GM21381 (cell line): ENCODE measurements around the gene LAMA4.

Source experiments
- ATAC-seq: cut with Tn5 transposase; IDR thresholded peaks from one replicate; pipeline ENCODE4 v1.9.1; 2021; ENCODE audit warnings: mild to moderate bottlenecking, moderate library complexity; ENCODE audit not compliant: unreplicated experiment

Gene LAMA4

GRCh38 chr6:112274774-112275173 is 20.4 kb upstream of the LAMA4 start:
- no peak for ATAC-seq

GRCh38 chr6:112272799-112273198 is 18.4 kb upstream of the LAMA4 start:
- ATAC-seq, result no peak

GRCh38 chr6:112270756-112271155 is 16.4 kb upstream of the LAMA4 start:
- no peak for ATAC-seq

- no peak for ATAC-seq
These were observed 15.7 kb upstream of the LAMA4 start for GRCh38 chr6:112269979-112270566.

- no peak for ATAC-seq
These were observed 14.7 kb upstream of the LAMA4 start for GRCh38 chr6:112269114-112269513.

DNA sequence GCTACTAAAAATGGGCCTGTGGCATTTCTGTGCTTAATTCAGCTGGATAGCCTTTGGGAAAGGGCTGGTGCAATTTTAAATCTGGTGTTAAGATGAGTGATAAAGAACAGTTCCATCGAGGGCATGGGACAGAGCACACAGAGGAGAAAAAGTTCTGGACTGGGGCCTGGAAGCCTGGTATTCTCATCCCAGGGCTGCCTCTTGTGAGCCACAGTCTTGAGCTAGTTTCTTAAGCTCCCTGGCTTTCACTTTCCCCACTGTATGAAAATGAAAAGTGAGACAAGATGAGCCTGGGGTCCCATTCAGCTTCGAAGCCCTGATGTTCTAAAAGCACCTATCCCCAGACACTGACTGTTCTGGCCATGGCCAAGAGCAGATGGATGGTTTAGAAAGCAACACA is 14.3 kb upstream of the LAMA4 start:
- ATAC-seq, result no peak

DNA sequence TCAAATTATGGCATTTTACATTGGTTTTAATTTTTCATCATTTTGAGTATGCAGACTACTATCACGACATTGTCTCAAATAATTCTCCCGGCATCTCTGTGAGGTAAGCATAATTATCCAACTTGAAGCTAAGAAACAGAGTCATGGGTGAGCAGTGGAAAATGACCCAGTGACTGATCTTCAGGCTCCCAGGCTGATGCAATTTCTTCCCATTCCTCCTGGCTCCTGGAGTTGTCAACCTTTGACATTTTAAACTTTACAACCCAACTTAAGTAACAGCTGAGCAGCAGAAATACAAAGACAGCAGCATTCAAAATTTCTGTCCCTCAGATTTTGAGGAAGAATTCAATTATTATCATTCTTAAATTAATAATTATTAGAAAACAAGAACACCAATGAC is 13.7 kb upstream of the LAMA4 start:
- no peak for ATAC-seq

DNA sequence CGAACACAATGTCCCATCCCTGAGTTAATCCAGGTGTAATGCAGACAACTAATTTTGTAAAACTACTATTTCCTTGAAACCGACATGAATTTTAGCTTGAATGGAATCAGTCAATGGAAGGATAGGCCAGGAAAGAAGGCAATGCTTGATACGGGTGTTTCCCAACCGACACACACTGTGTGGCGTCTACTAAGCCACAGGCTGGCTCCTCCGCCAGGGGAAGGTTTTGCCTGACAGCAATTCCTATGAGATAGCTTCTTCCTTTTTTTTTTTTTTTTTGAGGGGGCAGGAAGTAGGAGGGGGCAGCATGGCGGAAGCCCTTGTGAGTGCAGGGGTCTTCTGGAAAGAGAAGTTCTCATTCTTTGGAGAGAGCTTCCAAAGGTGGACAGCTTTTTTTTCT is 12.0 kb upstream of the LAMA4 start:
- ATAC-seq, result no peak

- ATAC-seq, result no peak
These were observed 4.9 kb upstream of the LAMA4 start for GRCh38 chr6:112259337-112259675.

DNA sequence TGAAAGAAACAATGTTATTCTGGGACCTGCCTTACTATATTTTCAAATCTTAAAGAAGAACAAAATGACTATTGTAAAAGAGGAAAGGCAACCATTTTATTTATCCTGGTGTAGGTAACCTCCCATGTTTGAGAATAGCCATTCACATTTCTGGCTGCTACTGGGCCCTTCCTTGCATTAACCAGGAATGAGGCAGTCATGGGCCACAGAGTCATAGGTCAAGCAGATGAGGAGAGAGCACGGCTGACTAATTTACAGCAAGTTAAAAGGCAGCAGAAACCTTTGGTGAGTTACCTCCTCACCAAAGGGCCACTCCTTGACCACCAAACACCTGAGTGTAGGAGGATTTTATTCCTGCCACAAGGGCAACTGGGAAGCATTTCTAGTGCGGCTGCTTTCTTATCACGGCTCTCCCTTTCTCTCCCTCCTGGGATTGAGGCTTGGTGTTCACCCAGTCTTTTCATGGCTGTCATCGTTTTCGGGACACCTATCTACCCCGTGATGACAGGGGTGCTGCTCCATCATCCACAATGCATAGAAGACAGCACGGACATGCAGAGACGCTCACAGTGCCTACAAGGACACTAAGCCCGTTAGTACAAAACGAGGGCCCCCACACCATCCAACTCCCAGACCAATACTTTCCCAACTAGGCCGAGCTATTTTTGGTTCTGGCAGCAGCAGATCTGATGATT is 4.4 kb upstream of the LAMA4 start:
- no peak for ATAC-seq

DNA sequence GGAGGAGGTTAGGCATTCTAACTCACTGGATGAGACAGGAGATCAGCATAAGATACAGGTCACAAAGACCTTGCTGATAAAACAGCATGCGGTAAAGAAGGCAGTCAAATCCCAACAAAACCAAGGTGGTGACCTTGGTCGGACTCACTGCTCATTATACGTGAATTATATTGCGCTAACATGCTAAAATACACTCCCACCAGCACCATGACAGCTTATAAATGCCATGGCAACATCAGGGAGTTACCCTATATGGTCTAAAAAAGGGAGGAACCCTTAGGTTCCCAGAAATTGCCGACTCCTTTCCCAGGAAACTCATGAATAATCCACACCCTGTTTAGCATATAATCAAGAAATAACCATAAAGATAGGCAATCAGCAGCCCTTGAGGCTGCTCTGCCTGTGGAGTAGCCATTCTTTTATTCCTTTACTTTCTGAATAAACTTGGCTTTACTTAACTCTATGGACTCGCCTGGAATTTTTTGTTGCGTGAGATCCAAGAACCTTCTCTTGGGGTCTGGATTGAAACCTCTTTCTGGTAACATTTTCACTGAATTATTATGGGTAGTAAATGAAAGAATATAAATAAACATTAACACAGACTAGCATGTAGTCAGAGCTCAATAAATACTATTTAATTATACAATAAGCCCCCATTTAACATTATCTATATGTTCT is 3.0 kb upstream of the LAMA4 start:
- no peak for ATAC-seq

- no peak for ATAC-seq
These were observed 554 bp upstream of the LAMA4 start for GRCh38 chr6:112254921-112255320.

DNA sequence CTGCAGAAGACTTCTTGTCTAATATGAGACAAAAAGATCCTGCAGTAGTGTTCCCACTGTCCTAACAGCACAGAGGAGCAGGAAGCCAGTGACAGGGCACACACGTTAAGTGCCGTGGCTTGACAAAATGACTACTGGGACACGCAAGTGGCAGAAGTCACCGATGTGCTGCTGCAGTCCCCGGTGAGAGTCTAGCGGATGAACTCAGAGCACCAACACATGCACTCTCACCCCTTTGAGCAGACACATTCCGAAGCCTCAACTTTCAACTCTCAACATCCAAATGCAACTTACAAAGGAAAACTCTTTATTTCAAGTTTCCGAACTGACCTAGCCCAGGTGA is 898 bp downstream of the LAMA4 start:
- no peak for ATAC-seq

- no peak for ATAC-seq
These were observed 1.5 kb downstream of the LAMA4 start for GRCh38 chr6:112252571-112253497.

DNA sequence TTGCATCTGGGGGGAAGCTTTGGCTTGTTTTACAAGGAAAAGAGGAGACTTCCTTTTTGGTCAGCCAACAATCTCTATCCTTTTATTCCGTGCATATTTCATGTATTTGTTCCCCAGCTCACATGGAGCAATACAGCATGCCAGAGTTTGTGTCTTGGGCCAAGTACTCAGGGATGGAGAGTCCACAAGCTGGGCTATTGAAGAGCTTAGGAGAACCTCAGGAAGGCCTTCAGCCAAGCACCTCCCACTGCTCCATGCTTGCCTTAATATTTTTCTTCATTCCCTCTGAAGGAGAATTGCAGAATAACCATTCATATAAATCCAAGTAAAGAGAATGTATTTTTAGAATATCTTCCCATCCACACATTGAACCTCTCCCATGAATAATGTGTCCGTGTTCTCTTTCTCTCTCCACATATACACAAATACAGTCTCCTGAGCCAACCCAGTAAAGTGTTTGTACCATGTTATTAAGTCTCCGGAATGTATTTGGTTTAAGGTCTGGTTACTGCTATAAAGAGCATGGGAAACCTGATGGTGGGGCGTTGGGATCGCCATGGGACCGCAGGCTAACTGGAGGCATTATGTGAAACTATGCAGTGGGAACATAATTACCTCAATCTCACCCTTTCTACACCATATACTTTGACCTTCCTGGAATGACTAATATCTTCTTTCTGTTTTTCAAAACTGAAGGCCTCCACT is 3.0 kb downstream of the LAMA4 start:
- no peak for ATAC-seq

DNA sequence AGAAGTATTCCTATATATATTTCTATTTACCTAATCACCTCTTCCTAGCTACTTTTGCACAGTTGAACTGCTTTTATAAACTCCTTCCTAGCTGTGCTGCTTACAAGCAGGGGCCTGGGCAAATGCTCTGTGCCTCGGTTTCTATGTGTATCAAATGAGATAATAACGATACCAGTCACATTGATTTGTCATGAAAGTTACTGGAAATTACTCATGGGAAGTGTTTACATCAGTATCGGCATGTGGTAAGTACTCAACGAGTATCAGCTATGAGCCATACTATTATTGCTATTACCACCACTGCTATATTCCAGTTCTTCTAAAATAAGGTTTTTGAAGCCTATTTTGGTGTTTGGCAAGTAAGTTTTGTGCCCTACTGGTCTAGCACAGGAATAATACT is 4.9 kb downstream of the LAMA4 start:
- ATAC-seq, result no peak

GRCh38 chr6:112247275-112247674 is 7.1 kb downstream of the LAMA4 start:
- ATAC-seq, result no peak

- ATAC-seq, result no peak
These were observed 8.7 kb downstream of the LAMA4 start for GRCh38 chr6:112245511-112246203.

DNA sequence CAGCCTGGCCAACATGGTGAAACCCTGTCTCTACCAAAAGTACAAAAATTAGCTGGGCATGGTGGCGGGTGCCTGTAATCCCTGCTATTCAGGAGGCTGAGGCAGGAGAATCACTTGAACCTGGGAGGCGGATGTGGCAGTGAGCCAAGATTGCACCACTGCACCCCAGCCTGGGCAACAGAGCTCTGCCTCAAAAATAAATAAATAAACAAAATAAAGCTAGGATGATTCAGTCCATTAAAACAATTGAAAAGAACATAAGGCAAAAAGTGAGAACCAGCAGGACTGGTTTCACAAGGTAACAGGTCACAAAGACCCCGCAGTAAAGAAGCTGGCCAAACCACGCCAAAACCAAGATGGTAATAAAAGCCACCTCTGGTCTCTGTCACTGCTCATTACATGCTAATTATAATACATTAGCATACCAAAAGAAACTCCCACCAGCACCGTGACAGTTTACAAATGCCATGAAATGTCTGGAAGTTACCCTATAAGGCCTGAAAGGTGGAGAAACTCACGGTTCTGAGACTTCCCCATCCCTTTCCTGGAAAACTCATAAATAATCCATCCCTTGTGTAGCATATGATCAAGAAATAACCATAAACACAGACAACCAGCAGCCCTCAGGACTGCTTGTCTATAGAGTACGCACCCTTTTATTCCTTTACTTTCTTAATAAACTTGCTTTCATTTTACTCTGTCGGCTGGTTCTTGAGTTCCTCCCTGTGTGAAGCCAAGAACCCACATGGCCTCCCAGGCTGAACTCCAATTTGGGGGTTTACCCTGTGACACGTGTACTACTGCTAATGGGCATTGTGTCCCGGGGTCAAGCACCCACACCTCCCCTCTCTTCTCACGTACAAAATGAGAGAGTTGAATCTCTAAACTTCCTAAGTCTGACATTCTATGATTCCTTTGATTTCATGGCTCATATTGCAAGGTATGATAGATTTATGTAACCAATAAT is 10.2 kb downstream of the LAMA4 start:
- no peak for ATAC-seq
